Ureter (tissue), 1 donor: ENCODE results near the gene SOX21. TPM values are rescaled to one million over a fixed set of nuclear protein-coding genes. Genes with fewer than 3 reads are reported as not detected.

Experiments
- DNase-seq: peaks from one replicate; pipeline ENCODE4 v3.0.0-alpha.2; 2020; ENCODE audit warnings: low spot score
- total RNA-seq: library from RNA; stranded (reverse); gene quantifications from one replicate; pipeline ENCODE4 v1.2.4, GENCODE V29; 2023
- donor health status: DM: yes; HTN: yes; CAD: no.

The SOX21 gene
- total RNA-seq, 1 donor from 2014 or later: not detected

- no peak for DNase-seq
Observed at GRCh38 chr13:94679614-94680013, 32.7 kb downstream of the SOX21 start.

DNA sequence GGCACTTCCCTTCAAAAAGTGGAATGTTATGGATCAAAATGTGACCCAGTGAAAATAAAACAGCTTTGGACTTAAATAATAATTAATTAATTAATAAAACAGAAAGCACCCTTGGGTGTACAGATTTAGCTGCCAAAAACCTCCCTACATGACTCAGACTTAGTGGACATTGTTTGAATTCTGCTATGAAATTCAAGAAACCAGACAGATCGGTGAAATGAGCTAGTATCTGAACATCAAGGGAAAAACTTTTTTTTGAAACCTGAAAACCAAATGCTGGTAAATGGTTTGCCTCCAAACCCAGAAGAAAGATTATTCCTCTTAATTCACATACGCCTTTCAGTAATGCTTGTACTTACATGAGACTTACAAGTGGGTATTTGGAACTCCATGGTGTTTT, 33.5 kb downstream of the SOX21 start:
- DNase-seq: no peak

- DNase-seq: no peak
Observed at GRCh38 chr13:94677799-94678198, 34.5 kb downstream of the SOX21 start.

DNA sequence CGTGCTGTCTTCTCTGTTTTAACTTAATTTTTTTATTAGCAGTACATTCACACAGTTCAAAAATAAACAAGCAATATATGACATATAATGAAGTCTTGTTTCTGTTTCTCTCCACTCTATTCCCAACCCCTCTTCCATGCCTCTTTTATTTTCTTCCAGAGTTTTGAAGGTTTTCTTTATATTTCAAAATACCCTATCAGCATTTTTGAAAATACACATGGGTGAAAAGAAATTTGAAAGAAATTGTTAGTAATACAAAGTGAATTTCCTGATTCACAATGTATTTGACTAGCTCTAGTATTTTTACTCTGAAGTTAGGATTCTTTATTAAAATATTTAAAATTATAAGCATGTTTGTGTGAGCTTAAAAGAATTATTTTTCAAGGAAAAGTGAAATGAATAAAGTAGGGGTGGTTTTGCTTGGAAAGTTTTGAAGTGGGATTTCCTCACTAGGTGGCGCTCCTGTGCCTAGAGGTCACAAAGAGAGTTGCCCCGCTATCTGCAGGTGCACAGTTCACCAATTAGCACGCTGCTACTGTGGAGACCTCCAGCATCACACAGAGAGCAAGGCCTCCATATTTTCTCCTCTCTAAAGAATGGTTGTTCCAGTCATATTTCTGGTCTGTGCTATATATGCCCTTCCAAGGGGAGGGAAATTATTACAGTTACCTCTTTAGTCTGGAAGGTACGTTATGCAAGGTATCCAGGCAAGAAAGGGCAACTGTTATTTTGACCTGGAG, 37.6 kb downstream of the SOX21 start:
- DNase-seq: no peak

DNA sequence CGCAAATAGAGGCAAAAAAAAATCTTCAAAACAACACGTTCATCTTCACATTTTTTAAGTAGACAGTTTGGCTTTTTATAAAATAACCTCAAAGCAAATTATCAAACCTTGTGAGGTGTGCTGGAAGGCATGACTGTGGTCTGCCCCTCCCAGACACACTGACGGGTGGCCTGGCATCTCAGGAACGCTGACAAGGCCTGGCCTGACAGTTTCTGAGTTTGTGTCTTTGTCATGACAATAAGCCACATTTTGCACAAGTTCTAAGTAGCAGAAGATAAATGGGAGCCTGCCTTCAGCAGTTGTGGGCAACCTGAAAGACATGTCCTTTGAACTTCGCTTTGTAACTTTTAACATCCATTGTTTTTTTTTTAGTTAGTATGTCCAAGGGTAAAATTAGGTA, 38.5 kb downstream of the SOX21 start:
- DNase-seq: no peak

DNA sequence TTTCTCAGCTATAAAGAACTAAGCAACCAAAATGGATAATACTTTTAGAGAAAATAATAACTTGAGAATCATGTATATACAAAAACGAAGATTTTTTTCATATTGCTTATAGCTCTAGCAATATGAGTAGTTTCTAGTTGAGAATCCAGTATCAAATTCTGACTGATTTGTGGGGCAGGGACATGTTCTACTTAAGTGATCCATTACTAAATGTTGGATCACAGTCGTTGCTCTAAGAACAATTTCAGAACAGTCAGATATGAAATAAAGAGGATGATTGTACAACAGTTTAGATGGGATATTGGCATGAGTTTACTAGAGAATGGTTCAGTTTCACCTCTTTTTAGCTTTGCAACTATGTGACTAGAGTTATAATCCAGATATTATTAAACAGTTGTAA, 39.9 kb downstream of the SOX21 start:
- no peak for DNase-seq

- no peak for DNase-seq
Observed at GRCh38 chr13:94667190-94667589, 45.2 kb downstream of the SOX21 start.

GRCh38 chr13:94666065-94666464, 46.3 kb downstream of the SOX21 start:
- DNase-seq: no peak

DNA sequence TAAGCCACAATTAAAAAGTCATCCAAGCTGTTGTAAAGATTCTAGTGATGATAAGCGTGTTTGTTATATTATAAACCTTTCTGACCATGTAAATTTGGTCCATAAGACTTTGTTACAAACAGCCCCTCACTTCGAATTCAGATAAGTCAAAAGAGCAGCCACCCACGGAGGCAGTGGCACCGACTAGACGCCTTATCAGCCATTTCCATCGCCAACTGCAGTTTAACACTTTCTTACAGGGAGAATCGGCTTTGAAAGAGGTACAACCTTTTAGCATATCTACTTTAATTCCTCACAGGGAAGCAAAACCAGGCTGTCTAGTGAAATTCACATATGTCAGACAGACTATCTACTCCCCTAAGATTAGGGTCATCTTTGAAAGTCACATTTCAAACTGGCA, 47.5 kb downstream of the SOX21 start:
- no peak for DNase-seq

DNA sequence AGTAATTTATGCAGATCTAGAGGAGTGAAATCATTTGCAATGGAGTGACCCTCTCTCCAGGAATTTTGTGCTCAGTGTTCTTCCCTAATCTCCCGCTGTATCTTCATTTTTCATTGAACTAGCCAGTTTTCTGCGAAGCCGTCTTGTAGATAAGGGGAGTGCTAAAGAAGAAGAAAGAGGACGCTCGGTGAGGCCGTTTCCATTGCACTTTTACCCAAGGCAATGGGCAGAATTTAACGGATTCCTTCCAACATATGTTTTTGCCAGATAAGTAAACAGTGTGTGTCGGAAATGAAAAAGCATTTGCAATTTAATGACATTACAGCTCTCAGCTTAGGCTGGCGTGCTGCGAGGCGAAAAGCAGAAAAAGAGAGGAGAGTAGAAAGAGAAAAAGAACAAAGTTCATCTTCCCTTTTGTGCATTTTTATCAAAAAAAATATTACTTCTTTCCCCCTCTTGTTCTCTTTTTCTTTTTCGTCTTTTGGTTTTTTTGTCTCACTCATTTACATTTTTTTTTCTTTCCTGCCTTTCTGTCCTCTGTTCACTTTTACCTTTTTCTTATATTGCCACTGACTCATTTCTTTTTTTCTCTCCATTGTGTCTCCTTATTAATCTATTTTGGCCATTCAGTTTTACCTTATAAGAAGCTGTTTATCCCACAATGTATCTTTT, 49.9 kb downstream of the SOX21 start:
- DNase-seq: no peak

DNA sequence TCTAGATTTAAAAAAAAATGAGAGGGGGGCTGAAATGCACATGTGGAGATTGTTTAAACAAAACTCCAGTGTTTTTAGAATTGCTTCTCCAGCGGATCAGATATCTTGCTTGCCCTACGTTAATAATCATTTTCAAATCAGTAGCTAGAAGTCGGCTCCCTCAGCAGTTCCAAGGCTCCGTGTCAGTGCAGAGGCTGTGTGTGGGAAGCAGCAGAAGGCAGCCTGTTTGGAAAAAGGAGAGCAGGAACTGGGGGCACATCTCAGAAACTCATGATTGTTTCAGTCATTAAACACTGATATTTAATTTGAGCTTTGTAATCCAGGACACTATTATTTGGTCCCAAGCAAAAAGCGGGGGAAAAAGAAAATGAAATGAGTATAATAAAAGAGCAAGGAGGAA, 50.9 kb downstream of the SOX21 start:
- DNase-seq: no peak

GRCh38 chr13:94660695-94661326, 51.5 kb downstream of the SOX21 start:
- DNase-seq: no peak

Other genes starting within 250 kb of the SOX21 start
- gene DCT, start 232.9 kb downstream of the SOX21 start, total RNA-seq: 0.42 TPM
- gene TGDS, start 116.4 kb downstream of the SOX21 start, total RNA-seq: 11.5 TPM
- gene GPR180, start 110.7 kb downstream of the SOX21 start, total RNA-seq: 5.1 TPM